ENCODE data around the gene GJA4.

GJA4 gene

GRCh38 chr1:34780528-34780927 is 12.3 kb upstream of the GJA4 start:
- TF ChIP-seq CTCF (IDR thresholded peaks at IDR 0.05; ENCODE audit: control extremely low read depth, extremely low read depth, low read depth, missing control alignments), result no peak
- ChIA-PET CTCF (no interaction called here), POLR2A (no interaction called here)
- DNase-seq (ENCODE audit: extremely low spot score), result no peak

GRCh38 chr1:34781071-34781843 is 11.5 kb upstream of the GJA4 start, which contains the start of gene GJB3:
Gene GJB3 (plus strand): TSS chr1:34781214. CDS start chr1:34784763, 3,549 bp downstream.
- no peak for TF ChIP-seq CTCF (IDR thresholded peaks at IDR 0.05; ENCODE audit: control extremely low read depth, extremely low read depth, low read depth, missing control alignments)
- no peak for DNase-seq (ENCODE audit: extremely low spot score)
- ChIA-PET POLR2A (no interaction called here), CTCF (interaction anchor here (1.3 kb wide), 1 partner anchor 71 kb away, joined by 6 read pairs; no protein-coding TSS in a partner anchor)

GRCh38 chr1:34781844-34782391 is 10.9 kb upstream of the GJA4 start:
- TF ChIP-seq CTCF (IDR thresholded peaks at IDR 0.05; ENCODE audit: control extremely low read depth, extremely low read depth, low read depth, missing control alignments), result no peak
- POLR2A ChIA-PET, result no interaction called here
- CTCF ChIA-PET, result interaction anchor here (1.3 kb wide), 1 partner anchor 71 kb away, joined by 6 read pairs; no protein-coding TSS in a partner anchor
- DNase-seq (ENCODE audit: extremely low spot score), result no peak

GRCh38 chr1:34784751-34785221 is 8.0 kb upstream of the GJA4 start:
- DNase-seq (ENCODE audit: extremely low spot score), result no peak
- ChIA-PET POLR2A (no interaction called here), CTCF (interaction anchor here (1.0 to 1.2 kb wide), 3 partner anchors 11 to 81 kb away, joined by 3 to 7 read pairs (median 3); no protein-coding TSS in a partner anchor)
- TF ChIP-seq CTCF (IDR thresholded peaks at IDR 0.05; ENCODE audit: control extremely low read depth, extremely low read depth, low read depth, missing control alignments), result no peak

- ChIA-PET CTCF (interaction anchor here (1.0 to 1.2 kb wide), 3 partner anchors 11 to 81 kb away, joined by 3 to 7 read pairs (median 3); no protein-coding TSS in a partner anchor), POLR2A (no interaction called here)
- no peak for TF ChIP-seq CTCF (IDR thresholded peaks at IDR 0.05; ENCODE audit: control extremely low read depth, extremely low read depth, low read depth, missing control alignments)
- no peak for DNase-seq (ENCODE audit: extremely low spot score)
These were observed 7.4 kb upstream of the GJA4 start for GRCh38 chr1:34785231-34785874.

GRCh38 chr1:34785875-34786470 is 6.8 kb upstream of the GJA4 start:
- ChIA-PET POLR2A (no interaction called here), CTCF (interaction anchor here (0.7 to 2.1 kb wide), 19 partner anchors 9 to 779 kb away, joined by 3 to 22 read pairs (median 4); no protein-coding TSS in a partner anchor)
- DNase-seq (ENCODE audit: extremely low spot score), result no peak
- TF ChIP-seq CTCF (IDR thresholded peaks at IDR 0.05; ENCODE audit: control extremely low read depth, extremely low read depth, low read depth, missing control alignments), result no peak

Data from GM10248 (cell line).